PC-3 (cell line): Measurements from ENCODE around the gene BCAS1. TPM values are rescaled to one million over a fixed set of nuclear protein-coding genes. Genes with fewer than 3 reads are reported as not detected.

Experiments
- ATAC-seq: fragments of 200-7000 bp; cut with Tn5 transposase; 2 replicates; pipeline ENCODE4 v1.9.1; 2020; ENCODE audit warnings: mild to moderate bottlenecking, moderate library complexity
- BruUV-seq: library from RNA; stranded (reverse); fragments of 400-500 nt; replicated peaks from 2 replicates; lab custom pipeline; 2021; lab: Mats Ljungman, UMichigan
- CTCF ChIA-PET: fragments of 300-600 bp; sonication (Branson Sonifier 250); formaldehyde crosslinking; loops from one replicate; lab custom pipeline; 2022; ENCODE audit warnings: antibody characterized with exemption; lab: Charles Lee
- POLR2A ChIA-PET: fragments of 300-600 bp; sonication (Branson Sonifier 250); formaldehyde crosslinking; loops from one replicate; lab custom pipeline; 2022; ENCODE audit warnings: antibody characterized with exemption; ENCODE audit not compliant: unreplicated experiment; lab: Charles Lee
- DNase-seq: peaks from one replicate; pipeline ENCODE4 v3.0.0-alpha.2; 2015
- H2AFZ ChIP-seq: fragments of 300-600 bp; sonication (generic); 2 replicates; pipeline ENCODE4 v1.6.0; 2016; ENCODE audit warnings: antibody characterized with exemption, low read length
- H3F3A ChIP-seq: fragments of 300-600 bp; sonication (generic); one replicate; pipeline ENCODE4 v1.6.0; 2017; ENCODE audit warnings: antibody characterized with exemption, low read length, control low read depth, mild to moderate bottlenecking; ENCODE audit not compliant: unreplicated experiment
- H3K27ac ChIP-seq: fragments of 300-600 bp; sonication (generic); 2 replicates; pipeline ENCODE4 v1.5.1; 2016; ENCODE audit warnings: mild to moderate bottlenecking, low read length
- H3K27me3 ChIP-seq: fragments of 300-600 bp; sonication (generic); 2 replicates; pipeline ENCODE4 v1.6.1; 2016; ENCODE audit warnings: low read length, mixed read lengths
- H3K36me3 ChIP-seq: fragments of 300-600 bp; sonication (generic); 2 replicates; pipeline ENCODE4 v1.6.1; 2016; ENCODE audit warnings: low read depth, mixed run types, low read length, mixed read lengths
- H3K4me1 ChIP-seq: fragments of 300-600 bp; sonication (generic); 2 replicates; pipeline ENCODE4 v1.5.1; 2016; ENCODE audit warnings: low read length; ENCODE audit not compliant: insufficient read depth
- H3K4me2 ChIP-seq: fragments of 300-600 bp; sonication (generic); 2 replicates; pipeline ENCODE4 v1.6.0; 2016; ENCODE audit warnings: low read length
- H3K4me3 ChIP-seq: fragments of 300-600 bp; sonication (generic); 2 replicates; pipeline ENCODE4 v1.5.1; 2016; ENCODE audit warnings: mild to moderate bottlenecking, low read length, mixed read lengths
- H3K79me2 ChIP-seq: fragments of 300-600 bp; sonication (generic); 2 replicates; pipeline ENCODE4 v1.6.1; 2017; ENCODE audit warnings: low read length, mixed read lengths
- H3K9ac ChIP-seq: fragments of 300-600 bp; sonication (generic); 2 replicates; pipeline ENCODE4 v1.6.0; 2016; ENCODE audit warnings: mild to moderate bottlenecking, low read length
- H3K9me2 ChIP-seq: fragments of 300-600 bp; sonication (generic); replicated peaks from 2 replicates; pipeline ENCODE4 v1.6.1; 2016; ENCODE audit warnings: mixed run types, low read length, mixed read lengths
- H3K9me3 ChIP-seq: fragments of 300-600 bp; sonication (generic); 2 replicates; pipeline ENCODE4 v1.6.1; 2016; ENCODE audit warnings: low read length, mixed read lengths
- H4K20me1 ChIP-seq: fragments of 300-600 bp; sonication (generic); 2 replicates; pipeline ENCODE4 v1.6.1; 2016; ENCODE audit warnings: low read length, mixed read lengths
- CTCF ChIP-seq: fragments of 300-600 bp; sonication (generic); conservative IDR thresholded peaks from 2 replicates; pipeline ENCODE4 v1.5.1; 2017; ENCODE audit warnings: antibody characterized with exemption, low read depth, mild to moderate bottlenecking, low read length
- EZH2 ChIP-seq: fragments of 300-600 bp; sonication (generic); IDR thresholded peaks from one replicate; pipeline ENCODE4 v1.6.1; 2017; ENCODE audit warnings: antibody characterized with exemption, mild to moderate bottlenecking, low read length; ENCODE audit not compliant: unreplicated experiment
- EZH2phosphoT487 ChIP-seq: fragments of 300-600 bp; sonication (generic); IDR thresholded peaks from 2 replicates; pipeline ENCODE4 v1.6.1; 2018; ENCODE audit warnings: mild to moderate bottlenecking, antibody characterized with exemption, low read length, borderline replicate concordance
- intact Hi-C: fragments of 100-400 bp; cut with micrococcal nuclease; formaldehyde crosslinking; loops from 2 replicates; pipeline ENCODE4 v1.9.0; 2023
- total RNA-seq: library from RNA; depleted of rRNA; stranded (reverse); fragments of >200 nt; gene quantifications from 2 replicates; pipeline ENCODE4 v1.2.3, GENCODE V29; 2014

BCAS1 gene
- total RNA-seq, 1 experiment from 2014 or later, result 0.18 TPM

DNA sequence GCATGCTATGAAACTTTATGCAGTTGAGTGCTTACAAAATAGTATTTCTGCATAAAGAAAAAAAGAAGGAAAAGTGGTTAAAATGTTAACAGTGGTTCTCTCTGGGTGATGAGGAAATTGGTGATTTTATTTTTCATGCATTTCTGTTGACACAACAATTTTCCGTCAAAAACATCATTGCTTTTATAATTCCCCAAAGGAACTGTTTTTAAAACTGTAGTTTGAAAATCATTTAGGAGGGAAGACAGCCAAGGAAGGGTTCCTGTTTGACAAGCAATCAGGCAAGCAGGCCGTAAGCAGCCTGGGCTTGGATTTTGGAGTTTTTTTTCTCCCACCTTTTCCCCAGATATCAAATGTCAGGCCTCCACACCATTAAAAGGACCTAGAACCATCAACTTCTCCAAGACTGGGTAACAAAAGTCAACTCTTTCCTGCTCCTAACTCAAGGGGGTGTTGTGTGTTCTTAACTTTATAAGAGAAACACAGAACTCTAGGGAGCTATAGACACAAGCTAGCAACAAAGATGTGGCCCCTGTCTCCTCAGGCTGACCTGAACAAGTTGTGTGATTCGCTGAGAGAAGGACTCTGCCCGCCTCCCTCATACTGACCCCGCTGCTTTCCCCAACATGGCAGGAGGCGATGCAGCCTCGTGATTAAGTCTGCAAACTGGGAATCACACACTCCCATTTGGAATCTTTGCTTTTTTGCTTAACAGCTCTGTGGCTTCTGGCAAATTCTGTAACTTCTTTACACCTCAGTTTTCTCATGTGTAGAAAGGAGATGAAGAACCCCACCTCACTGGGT, 146.6 kb downstream of the BCAS1 start:
- no TSS peak for BruUV-seq
- TF ChIP-seq EZH2 (no peak), CTCF (0 out of 2 replicates have a peak, but pooled peaks have one; percentile 14), EZH2phosphoT487 (no peak)
- H4K20me1 ChIP-seq, result no peaks in the 10 kb centered on the region
- no peak for DNase-seq
- no peaks in the 10 kb centered on the region for H3K9me3 ChIP-seq
- H3K27ac ChIP-seq, result no peak overlapping the region
- no peak overlapping the region for H3K4me3 ChIP-seq
- no peak overlapping the region for H3K4me2 ChIP-seq
- CTCF ChIA-PET, result no interaction called here
- H3K9me2 ChIP-seq, result no peaks in the 10 kb centered on the region
- peak overlapping the region; percentile 23 for H2AFZ ChIP-seq
- H3K36me3 ChIP-seq, result no peaks in the 10 kb centered on the region
- ATAC-seq, result no peak
- H3F3A ChIP-seq, result no peaks in the 10 kb centered on the region
- H3K79me2 ChIP-seq, result no peaks in the 10 kb centered on the region
- no peaks in the 10 kb centered on the region for H3K27me3 ChIP-seq
- intact Hi-C loops, result no loop called here
- POLR2A ChIA-PET, result interaction anchor here (0.6 kb wide), 2 partner anchors 149 to 300 kb away, joined by 4 read pairs; no protein-coding TSS in a partner anchor
- no peak overlapping the region for H3K9ac ChIP-seq
- H3K4me1 ChIP-seq, result peaks cover 30% of the 10 kb centered on the region

GRCh38 chr20:53922901-53923314, 147.5 kb downstream of the BCAS1 start:
- H3K4me2 ChIP-seq, result no peak overlapping the region
- BruUV-seq, result no TSS peak
- H3K9me2 ChIP-seq, result no peaks in the 10 kb centered on the region
- H3K9ac ChIP-seq, result no peak overlapping the region
- H3K4me1 ChIP-seq, result peaks cover 31% of the 10 kb centered on the region
- ChIA-PET CTCF (no interaction called here), POLR2A (no interaction called here)
- H3K27me3 ChIP-seq, result no peaks in the 10 kb centered on the region
- intact Hi-C loops, result no loop called here
- H3K9me3 ChIP-seq, result no peaks in the 10 kb centered on the region
- H2AFZ ChIP-seq, result no peak overlapping the region
- no peak overlapping the region for H3K27ac ChIP-seq
- H4K20me1 ChIP-seq, result no peaks in the 10 kb centered on the region
- no peaks in the 10 kb centered on the region for H3K79me2 ChIP-seq
- no peak overlapping the region for H3K4me3 ChIP-seq
- H3K36me3 ChIP-seq, result no peaks in the 10 kb centered on the region
- H3F3A ChIP-seq, result no peaks in the 10 kb centered on the region
- ATAC-seq (no peak), DNase-seq (no peak)
- TF ChIP-seq EZH2phosphoT487 (no peak), EZH2 (no peak), CTCF (no peak)

- ChIA-PET POLR2A (no interaction called here), CTCF (no interaction called here)
- Histone ChIP-seq H3K4me1 (peaks cover 33% of the 10 kb centered on the region), H3K27me3 (no peaks in the 10 kb centered on the region), H3K4me3 (no peak overlapping the region), H3K36me3 (no peaks in the 10 kb centered on the region), H2AFZ (no peak overlapping the region), H4K20me1 (no peaks in the 10 kb centered on the region), H3K27ac (no peak overlapping the region), H3K79me2 (no peaks in the 10 kb centered on the region), H3K9me2 (no peaks in the 10 kb centered on the region), H3K9ac (no peak overlapping the region), H3F3A (no peaks in the 10 kb centered on the region), H3K4me2 (no peak overlapping the region), H3K9me3 (no peaks in the 10 kb centered on the region)
- no TSS peak for BruUV-seq
- TF ChIP-seq EZH2phosphoT487 (no peak), EZH2 (no peak), CTCF (no peak)
- ATAC-seq, result no peak
- intact Hi-C loops, result no loop called here
- no peak for DNase-seq
Observed at GRCh38 chr20:53921443-53921973, 148.9 kb downstream of the BCAS1 start.
